WTC11 (cell line): ENCODE results near the gene WBP2.

Source experiments
- CBFB ChIP-seq: sonication (generic); formaldehyde crosslinking; IDR thresholded peaks from 2 replicates; pipeline ENCODE4 v1.8.1; 2022; ENCODE audit warnings: mild to moderate bottlenecking, low read depth, missing genetic modification reagents
- CREB1 ChIP-seq: sonication (generic); formaldehyde crosslinking; IDR thresholded peaks from 2 replicates; pipeline ENCODE4 v1.8.0; 2023; ENCODE audit warnings: mild to moderate bottlenecking, missing genetic modification reagents
- CTCF ChIP-seq: fragments of 200-600 bp; IDR thresholded peaks from 2 replicates; pipeline ENCODE4 v1.8.0; 2022; ENCODE audit warnings: antibody characterized with exemption
- EMX1 ChIP-seq: fragments of 250-450 bp; sonication (Bioruptor Pico); IDR thresholded peaks from 2 replicates; pipeline ENCODE4 v1.8.0; 2021; ENCODE audit warnings: mild to moderate bottlenecking
- ESRRA ChIP-seq: sonication (generic); formaldehyde crosslinking; IDR thresholded peaks from 2 replicates; pipeline ENCODE4 v1.8.1; 2022; ENCODE audit warnings: mild to moderate bottlenecking, missing genetic modification reagents, borderline replicate concordance
- JUN ChIP-seq: sonication (generic); formaldehyde crosslinking; IDR thresholded peaks from 2 replicates; pipeline ENCODE4 v1.8.0; 2023; ENCODE audit warnings: mild to moderate bottlenecking, missing genetic modification reagents
- NR1H2 ChIP-seq: sonication (generic); formaldehyde crosslinking; IDR thresholded peaks from 2 replicates; pipeline ENCODE4 v1.9.0; 2021; ENCODE audit warnings: mild to moderate bottlenecking, moderate library complexity, missing genetic modification reagents
- PRDM15 ChIP-seq: sonication (generic); formaldehyde crosslinking; IDR thresholded peaks from 2 replicates; pipeline ENCODE4 v1.8.0; 2022; ENCODE audit warnings: missing genetic modification reagents
- SP1 ChIP-seq: sonication (generic); formaldehyde crosslinking; conservative IDR thresholded peaks from 2 replicates; pipeline ENCODE4 v1.8.1; 2022; ENCODE audit warnings: missing genetic modification reagents
- ZNF281 ChIP-seq: sonication (generic); formaldehyde crosslinking; IDR thresholded peaks from 2 replicates; pipeline ENCODE4 v1.8.0; 2023; ENCODE audit warnings: mild to moderate bottlenecking, missing genetic modification reagents
- ZNF317 ChIP-seq: sonication (generic); formaldehyde crosslinking; IDR thresholded peaks from 2 replicates; pipeline ENCODE4 v1.8.1; 2023; ENCODE audit warnings: low read depth, mild to moderate bottlenecking, moderate library complexity, missing genetic modification reagents, borderline replicate concordance
- TF ChIP-seq, protein P1 (sequence below): fragments of 250-450 bp; sonication (Bioruptor Pico); IDR thresholded peaks from 2 replicates; pipeline ENCODE4 v1.9.0; 2021; ENCODE audit warnings: moderate library complexity, mild to moderate bottlenecking, inconsistent platforms, borderline replicate concordance

GRCh38 chr17:75836605-75837004 lies 18.5 kb downstream of the WBP2 start:
- TF ChIP-seq CTCF (no peak), JUN (CRISPR knock-in tag) (no peak), PRDM15 (CRISPR knock-in tag) (no peak), CBFB (no peak), ZNF317 (CRISPR knock-in tag) (no peak), SP1 (CRISPR knock-in tag) (no peak), ZNF281 (CRISPR knock-in tag) (no peak), ESRRA (no peak), EMX1 (CRISPR knock-in tag) (no peak), CREB1 (CRISPR knock-in tag) (no peak), NR1H2 (no peak)
- TF ChIP-seq, protein P1, sequence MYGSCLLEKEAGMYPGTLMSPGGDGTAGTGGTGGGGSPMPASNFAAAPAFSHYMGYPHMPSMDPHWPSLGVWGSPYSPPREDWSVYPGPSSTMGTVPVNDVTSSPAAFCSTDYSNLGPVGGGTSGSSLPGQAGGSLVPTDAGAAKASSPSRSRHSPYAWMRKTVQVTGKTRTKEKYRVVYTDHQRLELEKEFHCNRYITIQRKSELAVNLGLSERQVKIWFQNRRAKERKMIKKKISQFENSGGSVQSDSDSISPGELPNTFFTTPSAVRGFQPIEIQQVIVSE (CRISPR knock-in tag): no peak
